OCI-LY7 (cell line): ENCODE data around the gene SLC39A3. TPM values are rescaled to one million over a fixed set of nuclear protein-coding genes. Genes with fewer than 3 reads are reported as not detected.

ENCODE experiments used
- BruUV-seq: library from RNA; stranded (reverse); fragments of 400-500 nt; replicated peaks from 2 replicates; lab custom pipeline; 2021; lab: Mats Ljungman, UMichigan
- CTCF ChIA-PET: fragments of 300-600 bp; sonication (Branson Sonifier 250); formaldehyde crosslinking; loops from one replicate; lab custom pipeline; 2022; ENCODE audit warnings: antibody characterized with exemption; ENCODE audit not compliant: unreplicated experiment; lab: Charles Lee
- POLR2A ChIA-PET: fragments of 300-600 bp; sonication (Branson Sonifier 250); formaldehyde crosslinking; loops from one replicate; lab custom pipeline; 2022; ENCODE audit warnings: antibody characterized with exemption; lab: Charles Lee
- DNase-seq: peaks from one replicate; pipeline ENCODE4 v3.0.0-alpha.2; 2015; ENCODE audit warnings: low spot score
- H2AFZ ChIP-seq: fragments of 200-600 bp; sonication (generic), shearing (Covaris generic); 2 replicates; pipeline ENCODE4 v1.6.1; 2014; ENCODE audit warnings: mild to moderate bottlenecking, antibody characterized with exemption, low read length, moderate library complexity
- H3K27ac ChIP-seq: fragments of 200-600 bp; sonication (generic); 2 replicates; pipeline ENCODE4 v1.5.1; 2014; ENCODE audit warnings: mixed run types, low read depth, mild to moderate bottlenecking, moderate library complexity, low read length, inconsistent platforms; ENCODE audit not compliant: poor library complexity, severe bottlenecking
- H3K36me3 ChIP-seq: fragments of 200-600 bp; sonication (generic); 2 replicates; pipeline ENCODE4 v1.6.1; 2014; ENCODE audit warnings: mild to moderate bottlenecking, antibody characterized with exemption, low read length, moderate library complexity, mixed read lengths; ENCODE audit not compliant: insufficient read depth
- H3K4me1 ChIP-seq: fragments of 200-600 bp; sonication (generic); 2 replicates; pipeline ENCODE4 v1.5.1; 2014; ENCODE audit warnings: mild to moderate bottlenecking, low read length; ENCODE audit not compliant: insufficient read depth, poor library complexity, severe bottlenecking
- H3K4me2 ChIP-seq: fragments of 200-600 bp; sonication (generic); 2 replicates; pipeline ENCODE4 v1.6.1; 2014; ENCODE audit warnings: mild to moderate bottlenecking, low read length
- H3K4me3 ChIP-seq: fragments of 200-600 bp; sonication (generic); 2 replicates; pipeline ENCODE4 v1.5.1; 2014; ENCODE audit warnings: mild to moderate bottlenecking, low read depth, low read length; ENCODE audit not compliant: poor library complexity, severe bottlenecking
- H3K79me2 ChIP-seq: fragments of 200-600 bp; sonication (generic); 2 replicates; pipeline ENCODE4 v1.6.1; 2016; ENCODE audit warnings: low read depth, mild to moderate bottlenecking, low read length, moderate library complexity, mixed read lengths; ENCODE audit not compliant: insufficient read depth
- H3K9me2 ChIP-seq: fragments of 200-600 bp; sonication (generic); 2 replicates; pipeline ENCODE4 v1.6.1; 2016; ENCODE audit warnings: mild to moderate bottlenecking, low read length, mixed read lengths; ENCODE audit not compliant: insufficient read depth
- H3K9me3 ChIP-seq: fragments of 200-600 bp; sonication (generic); 2 replicates; pipeline ENCODE4 v1.6.1; 2014; ENCODE audit warnings: mild to moderate bottlenecking, mixed run types, low read length, mixed read lengths
- H4K20me1 ChIP-seq: fragments of 200-600 bp; sonication (generic); 2 replicates; pipeline ENCODE4 v1.6.1; 2014; ENCODE audit warnings: mild to moderate bottlenecking, antibody characterized with exemption, low read length, moderate library complexity, mixed read lengths; ENCODE audit not compliant: insufficient read depth
- EZH2phosphoT487 ChIP-seq: fragments of 200-600 bp; sonication (generic); IDR thresholded peaks from 2 replicates; pipeline ENCODE4 v1.6.1; 2018; ENCODE audit warnings: low read depth, borderline replicate concordance, mild to moderate bottlenecking, mixed run types, antibody characterized with exemption, low read length, moderate library complexity, mixed read lengths
- intact Hi-C: fragments of 100-400 bp; cut with micrococcal nuclease; formaldehyde crosslinking; loops from one replicate; pipeline ENCODE4 v1.10.0; 2022; ENCODE audit not compliant: unreplicated experiment
- total RNA-seq, 2 experiments: library from RNA; depleted of rRNA in 1 of 2; stranded (reverse); fragments of >200 nt in 1 of 2; shearing (Covaris generic) in 1 of 2; gene quantifications; 2 replicates each; pipeline ENCODE4 v1.2.3, GENCODE V29; 2014 to 2022
- TF ChIP-seq, protein P1 (sequence below): fragments of 200-600 bp; sonication (generic); conservative IDR thresholded peaks from 2 replicates; pipeline ENCODE4 v1.5.1; 2014; ENCODE audit warnings: mild to moderate bottlenecking, antibody characterized with exemption, low read length, moderate library complexity, mixed read lengths

Gene SLC39A3
- total RNA-seq, 2 experiments from 2014 or later: 45.6 to 46.8 TPM

DNA sequence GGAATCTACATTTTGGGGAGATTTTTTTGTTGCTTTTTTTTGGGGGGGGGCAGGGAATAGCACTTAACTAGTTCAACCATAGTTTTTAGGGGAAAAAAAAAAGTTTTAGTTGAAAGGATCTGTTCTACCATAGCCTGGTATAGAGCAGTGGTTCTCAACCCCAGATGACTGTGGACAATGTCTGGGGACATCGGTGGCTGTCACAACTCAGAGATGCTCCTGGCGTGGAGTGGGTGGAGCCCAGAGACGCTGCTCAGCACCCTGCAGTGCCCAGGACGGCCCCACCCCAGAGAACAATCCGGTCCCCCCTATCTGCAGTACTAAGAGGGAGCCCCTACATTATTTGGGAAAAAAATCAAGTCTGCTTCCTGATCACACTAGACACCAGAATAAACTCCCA is 45.6 kb downstream of the SLC39A3 start:
- no peak overlapping the region for H3K27ac ChIP-seq
- no TSS peak for BruUV-seq
- DNase-seq: no peak
- CTCF ChIA-PET: no interaction called here
- H3K36me3 ChIP-seq: no peaks in the 10 kb centered on the region
- peak overlapping the region; percentile 37 for H3K4me2 ChIP-seq
- TF ChIP-seq EZH2phosphoT487: no peak
- TF ChIP-seq, protein P1, sequence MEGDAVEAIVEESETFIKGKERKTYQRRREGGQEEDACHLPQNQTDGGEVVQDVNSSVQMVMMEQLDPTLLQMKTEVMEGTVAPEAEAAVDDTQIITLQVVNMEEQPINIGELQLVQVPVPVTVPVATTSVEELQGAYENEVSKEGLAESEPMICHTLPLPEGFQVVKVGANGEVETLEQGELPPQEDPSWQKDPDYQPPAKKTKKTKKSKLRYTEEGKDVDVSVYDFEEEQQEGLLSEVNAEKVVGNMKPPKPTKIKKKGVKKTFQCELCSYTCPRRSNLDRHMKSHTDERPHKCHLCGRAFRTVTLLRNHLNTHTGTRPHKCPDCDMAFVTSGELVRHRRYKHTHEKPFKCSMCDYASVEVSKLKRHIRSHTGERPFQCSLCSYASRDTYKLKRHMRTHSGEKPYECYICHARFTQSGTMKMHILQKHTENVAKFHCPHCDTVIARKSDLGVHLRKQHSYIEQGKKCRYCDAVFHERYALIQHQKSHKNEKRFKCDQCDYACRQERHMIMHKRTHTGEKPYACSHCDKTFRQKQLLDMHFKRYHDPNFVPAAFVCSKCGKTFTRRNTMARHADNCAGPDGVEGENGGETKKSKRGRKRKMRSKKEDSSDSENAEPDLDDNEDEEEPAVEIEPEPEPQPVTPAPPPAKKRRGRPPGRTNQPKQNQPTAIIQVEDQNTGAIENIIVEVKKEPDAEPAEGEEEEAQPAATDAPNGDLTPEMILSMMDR: no peak
- no peak overlapping the region for H3K4me3 ChIP-seq
- POLR2A ChIA-PET: no interaction called here
- no peaks in the 10 kb centered on the region for H3K79me2 ChIP-seq
- no peaks in the 10 kb centered on the region for H3K9me2 ChIP-seq
- intact Hi-C loops: no loop called here
- H3K9me3 ChIP-seq: no peaks in the 10 kb centered on the region
- no peaks in the 10 kb centered on the region for H4K20me1 ChIP-seq
- peaks cover 57% of the 10 kb centered on the region for H3K4me1 ChIP-seq
- H2AFZ ChIP-seq: no peak overlapping the region

DNA sequence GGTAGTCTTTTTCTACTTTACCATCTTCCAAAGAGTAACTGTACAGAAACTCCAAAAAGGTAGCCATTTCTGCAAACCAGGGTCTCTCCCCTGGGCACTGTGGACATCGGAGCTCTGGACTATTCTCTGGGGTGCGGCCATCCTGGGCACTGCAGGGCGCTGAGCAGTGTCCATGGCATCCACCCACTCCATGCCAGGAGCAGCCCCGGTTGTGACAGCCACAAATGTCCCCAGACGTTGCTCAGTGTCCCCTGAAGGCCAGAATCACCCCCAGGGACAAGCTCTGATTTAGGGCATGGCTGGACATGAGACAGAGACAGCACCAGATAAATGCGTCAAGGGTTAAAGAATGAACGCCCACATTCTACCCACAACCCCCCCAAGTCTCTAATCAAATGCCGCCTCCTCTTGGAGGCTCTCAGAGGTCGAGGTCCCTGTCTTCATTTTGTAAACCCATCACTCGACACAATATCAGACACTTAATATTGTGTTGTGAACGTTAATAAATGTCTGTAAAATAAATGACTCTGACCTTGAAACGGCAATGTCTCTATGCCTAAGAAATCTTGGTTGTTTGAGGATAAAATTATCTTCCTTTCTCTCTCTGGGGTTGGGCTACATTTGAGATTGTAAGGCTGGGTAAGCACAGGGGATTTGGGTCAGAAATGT is 46.2 kb downstream of the SLC39A3 start:
- H3K9me3 ChIP-seq: no peaks in the 10 kb centered on the region
- H3K4me2 ChIP-seq: peak overlapping the region; percentile 37; the same call in 1 of the 2 replicates
- no peaks in the 10 kb centered on the region for H3K9me2 ChIP-seq
- no peak overlapping the region for H2AFZ ChIP-seq
- H3K4me1 ChIP-seq: peaks cover 53% of the 10 kb centered on the region
- no peak overlapping the region for H3K4me3 ChIP-seq
- DNase-seq: no peak
- no peak overlapping the region for H3K27ac ChIP-seq
- intact Hi-C loops: no loop called here
- TF ChIP-seq, protein P1: no peak
- TF ChIP-seq EZH2phosphoT487: no peak
- no peaks in the 10 kb centered on the region for H4K20me1 ChIP-seq
- ChIA-PET POLR2A (no interaction called here), CTCF (no interaction called here)
- H3K79me2 ChIP-seq: no peaks in the 10 kb centered on the region
- BruUV-seq: no TSS peak
- no peaks in the 10 kb centered on the region for H3K36me3 ChIP-seq

DNA sequence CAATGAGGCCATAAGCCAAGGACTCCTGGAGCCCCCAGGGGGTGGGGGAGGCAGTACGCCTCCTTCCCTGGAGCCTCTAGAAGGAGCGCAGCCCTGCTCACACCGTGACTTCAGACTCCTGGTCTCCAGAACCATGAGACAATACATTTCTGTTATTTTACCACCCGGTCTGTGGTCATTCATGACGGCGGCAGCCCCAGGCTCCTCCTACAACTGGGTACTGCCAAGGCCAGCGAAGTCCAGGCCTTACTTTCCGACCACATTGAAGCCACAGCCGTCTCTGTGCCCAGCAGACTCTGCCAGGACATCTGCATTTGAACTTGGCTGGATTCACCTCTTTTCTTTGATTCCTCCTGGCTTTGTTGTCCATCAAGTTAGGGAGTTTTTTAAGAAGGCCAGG is 47.9 kb downstream of the SLC39A3 start:
- Histone ChIP-seq H4K20me1 (no peaks in the 10 kb centered on the region), H3K9me3 (no peaks in the 10 kb centered on the region), H3K4me1 (peaks cover 36% of the 10 kb centered on the region), H3K27ac (no peak overlapping the region), H3K9me2 (no peaks in the 10 kb centered on the region), H3K36me3 (no peaks in the 10 kb centered on the region), H3K4me3 (no peak overlapping the region), H3K4me2 (no peak overlapping the region), H3K79me2 (no peaks in the 10 kb centered on the region), H2AFZ (no peak overlapping the region)
- no TSS peak for BruUV-seq
- intact Hi-C loops: no loop called here
- TF ChIP-seq EZH2phosphoT487: no peak
- TF ChIP-seq, protein P1: no peak
- CTCF ChIA-PET: no interaction called here
- no peak for DNase-seq
- POLR2A ChIA-PET: no interaction called here
